SK-N-SH (cell line): Measurements from ENCODE around the gene TLL2. TPM values are rescaled to one million over a fixed set of nuclear protein-coding genes. Genes with fewer than 3 reads are reported as not detected.

Experiments
- CTCF ChIA-PET: fragments of 300-600, 350-600 bp; formaldehyde crosslinking; extraction: SDS; loops from one replicate; lab custom pipeline; 2021; lab: Yijun Ruan, JAX
- POLR2A ChIA-PET: fragments of 350-600 bp; sonication (Branson Sonifier 250); formaldehyde crosslinking; extraction: SDS; loops from one replicate; lab custom pipeline; 2020; ENCODE audit warnings: antibody characterized with exemption, inconsistent platforms; lab: Yijun Ruan, JAX
- DNase-seq: peaks from one replicate; pipeline ENCODE4 v3.0.0; 2012
- H2AFZ ChIP-seq: fragments of 200-600 bp; sonication (generic); 2 replicates; pipeline ENCODE4 v1.8.1; 2016; ENCODE audit warnings: antibody characterized with exemption, mild to moderate bottlenecking, low read depth
- H3F3A ChIP-seq: fragments of 200-600 bp; sonication (generic); replicated peaks from 2 replicates; pipeline ENCODE3; 2016; ENCODE audit warnings: antibody characterized with exemption, mild to moderate bottlenecking; ENCODE audit not compliant: insufficient read depth
- H3K27ac ChIP-seq, 2 experiments: fragments of 200-500 bp in 1 of 2; fragments of 200-600 bp in 1 of 2; sonication (Bioruptor generic) in 1 of 2; sonication (generic), shearing (Covaris generic) in 1 of 2; 2 replicates each; pipeline versions ENCODE4 v1.5.1 to v1.6.1; 2014 to 2016; ENCODE audit warnings: low read depth in 2 of 2, inconsistent platforms in 1 of 2, low read length in 1 of 2, mild to moderate bottlenecking in 1 of 2, mixed read lengths in 1 of 2
- H3K27me3 ChIP-seq: fragments of 200-600 bp; sonication (generic), shearing (Covaris generic); 2 replicates; pipeline ENCODE4 v1.6.1; 2016; ENCODE audit warnings: mixed run types; ENCODE audit not compliant: insufficient read depth
- H3K36me3 ChIP-seq, 2 experiments: fragments of 200-500 bp in 1 of 2; fragments of 200-600 bp in 1 of 2; sonication (Bioruptor generic) in 1 of 2; sonication (generic) in 1 of 2; replicated peaks in 1 of 2; 2 replicates each; pipeline versions ENCODE3 to v1.5.1; 2014 to 2016; ENCODE audit warnings: low read length in 1 of 2, mild to moderate bottlenecking in 1 of 2; ENCODE audit not compliant: insufficient read depth in 2 of 2, control insufficient read depth in 1 of 2
- H3K4me1 ChIP-seq, 2 experiments: fragments of 200-500 bp in 1 of 2; fragments of 200-600 bp in 1 of 2; sonication (Bioruptor generic) in 1 of 2; sonication (generic), shearing (Covaris generic) in 1 of 2; 2 replicates each; pipeline versions ENCODE4 v1.5.1 to v1.6.1; 2014 to 2016; ENCODE audit warnings: low read depth in 1 of 2, low read length in 1 of 2, mixed run types in 1 of 2; ENCODE audit not compliant: insufficient read depth in 2 of 2, control insufficient read depth in 1 of 2
- H3K4me2 ChIP-seq: fragments of 200-600 bp; sonication (generic), shearing (Covaris generic); 2 replicates; pipeline ENCODE4 v1.6.1; 2017; ENCODE audit warnings: mixed run types
- H3K4me3 ChIP-seq, 2 experiments: fragments of 200-500 bp in 1 of 2; fragments of 200-600 bp in 1 of 2; sonication (Bioruptor generic) in 1 of 2; sonication (generic), shearing (Covaris generic) in 1 of 2; 2 replicates each; pipeline versions ENCODE4 v1.5.1 to v1.8.1; 2014 to 2016; ENCODE audit warnings: low read depth in 2 of 2, inconsistent platforms in 1 of 2, low read length in 1 of 2, mild to moderate bottlenecking in 1 of 2, mixed read lengths in 1 of 2, moderate library complexity in 1 of 2
- H3K79me2 ChIP-seq: fragments of 200-600 bp; sonication (generic); 2 replicates; pipeline ENCODE4 v1.8.1; 2017; ENCODE audit warnings: mild to moderate bottlenecking; ENCODE audit not compliant: insufficient read depth
- H3K9ac ChIP-seq: fragments of 200-600 bp; sonication (generic); 2 replicates; pipeline ENCODE4 v1.6.1; 2017; ENCODE audit warnings: mixed run types
- H3K9me2 ChIP-seq: fragments of 200-600 bp; sonication (generic); 2 replicates; pipeline ENCODE4 v1.6.1; 2017; ENCODE audit warnings: mixed run types
- H3K9me3 ChIP-seq: fragments of 200-600 bp; sonication (generic); 2 replicates; pipeline ENCODE4 v1.6.1; 2017; ENCODE audit warnings: mixed run types, mild to moderate bottlenecking, moderate library complexity
- H4K20me1 ChIP-seq: fragments of 200-600 bp; sonication (generic); 2 replicates; pipeline ENCODE4 v1.6.1; 2017; ENCODE audit warnings: mild to moderate bottlenecking, mixed run types; ENCODE audit not compliant: insufficient read depth
- CHD2 ChIP-seq: fragments of 150-350 bp; IDR thresholded peaks from 2 replicates; pipeline ENCODE4 v1.6.1; 2018; ENCODE audit warnings: low read length; ENCODE audit not compliant: partially characterized antibody
- CTCF ChIP-seq: fragments of 200-600 bp; sonication (generic); IDR thresholded peaks from 2 replicates; pipeline ENCODE4 v1.6.1; 2017; ENCODE audit warnings: antibody characterized with exemption, mild to moderate bottlenecking, moderate library complexity
- ELF1 ChIP-seq: IDR thresholded peaks from 2 replicates; pipeline ENCODE4 v1.4.0; 2012
- EZH2phosphoT487 ChIP-seq: fragments of 200-600 bp; sonication (generic); IDR thresholded peaks from 2 replicates; pipeline ENCODE4 v1.6.1; 2017; ENCODE audit warnings: low read depth, mixed run types, mild to moderate bottlenecking, antibody characterized with exemption, moderate library complexity, borderline replicate concordance
- FOSL2 ChIP-seq: IDR thresholded peaks from 2 replicates; pipeline ENCODE4 v1.4.0; 2012; ENCODE audit warnings: low read depth, mild to moderate bottlenecking, moderate library complexity, borderline replicate concordance
- FOXJ3 ChIP-seq: sonication (generic); formaldehyde crosslinking; IDR thresholded peaks from 2 replicates; pipeline ENCODE4 v1.5.1; 2020; ENCODE audit warnings: mild to moderate bottlenecking, missing genetic modification reagents
- FOXM1 ChIP-seq: IDR thresholded peaks from 2 replicates; pipeline ENCODE4 v1.4.0; 2012; ENCODE audit warnings: low read depth, mild to moderate bottlenecking
- GATA2 ChIP-seq: sonication (generic); formaldehyde crosslinking; IDR thresholded peaks from 2 replicates; pipeline ENCODE4 v1.5.0; 2020; ENCODE audit warnings: mild to moderate bottlenecking, missing genetic modification reagents
- IRF3 ChIP-seq: fragments of 150-350 bp; IDR thresholded peaks from 2 replicates; pipeline ENCODE4 v1.6.1; 2016; ENCODE audit warnings: mild to moderate bottlenecking, low read depth, low read length
- MXI1 ChIP-seq: IDR thresholded peaks from 2 replicates; pipeline ENCODE4 v1.6.1; 2012; ENCODE audit warnings: mild to moderate bottlenecking, low read depth, low read length, improper control_type of control experiment
- NFIC ChIP-seq: IDR thresholded peaks from 2 replicates; pipeline ENCODE4 v1.4.0; 2012; ENCODE audit warnings: borderline replicate concordance
- NRF1 ChIP-seq: IDR thresholded peaks from 2 replicates; pipeline ENCODE4 v1.6.1; 2012; ENCODE audit warnings: low read depth, mild to moderate bottlenecking, low read length
- PBX3 ChIP-seq: IDR thresholded peaks from 2 replicates; pipeline ENCODE4; 2012
- POLR2AphosphoS5 ChIP-seq: IDR thresholded peaks from 2 replicates; pipeline ENCODE4 v1.6.1; 2012; ENCODE audit warnings: low read depth, low read length
- TEAD4 ChIP-seq: IDR thresholded peaks from 2 replicates; pipeline ENCODE4 v1.4.0; 2012; ENCODE audit warnings: mild to moderate bottlenecking, borderline replicate concordance; ENCODE audit not compliant: insufficient read depth
- USF1 ChIP-seq: IDR thresholded peaks from 2 replicates; pipeline ENCODE4 v1.4.0; 2012; ENCODE audit warnings: low read depth, borderline replicate concordance
- YY1 ChIP-seq: IDR thresholded peaks from 2 replicates; pipeline ENCODE4 v1.4.0; 2012; ENCODE audit warnings: low read depth, mild to moderate bottlenecking
- ZBTB33 ChIP-seq: IDR thresholded peaks from 2 replicates; pipeline ENCODE4 v1.4.0; 2012; ENCODE audit warnings: low read depth, borderline replicate concordance
- WGBS: methylation state at CpG from one replicate; pipeline ENCODE4 v1.1.6; 2017; ENCODE audit warnings: low lambda C conversion rate; 5-methylcytosine and 5-hydroxymethylcytosine counted together
- polyA plus RNA-seq, 3 experiments: library from polyadenylated mRNA; depleted of rRNA; stranded (reverse); fragments of >200 nt; gene quantifications; 2 replicates each; pipeline ENCODE4 v1.2.3, GENCODE V29; 2012

TLL2 gene
- polyA plus RNA-seq, 1 of the 3 experiments (the other 2 are of a cell fraction) = 0.36 TPM

- TF ChIP-seq ZBTB33 = no peak
- no peak for TF ChIP-seq EZH2phosphoT487
- no peak for TF ChIP-seq FOXJ3 (CRISPR knock-in tag)
- no peak for TF ChIP-seq GATA2 (CRISPR knock-in tag)
- TF ChIP-seq NFIC = no peak
- no peak for TF ChIP-seq TEAD4
- TF ChIP-seq NRF1 = no peak
- TF ChIP-seq YY1 = no peak
- TF ChIP-seq IRF3 = no peak
- peaks cover 62 to 75% of the 10 kb centered on the region in 2 experiments for H3K36me3 ChIP-seq
- no peaks in the 10 kb centered on the region for H3K9me2 ChIP-seq
- CTCF ChIA-PET = interaction anchor here (1.0 to 4.6 kb wide), 10 partner anchors 11 to 185 kb away, joined by 3 to 30 read pairs (median 6); no protein-coding TSS in a partner anchor
- peaks cover 64% of the 10 kb centered on the region for H3K79me2 ChIP-seq
- no peak overlapping the region for H3K9ac ChIP-seq
- H3K9me3 ChIP-seq = no peaks in the 10 kb centered on the region
- 97% methylated on average over 3 of the region's 3 CpGs for WGBS
- no peak overlapping the region for H3K4me3 ChIP-seq
- peaks cover 30% of the 10 kb centered on the region for H4K20me1 ChIP-seq
- H3K4me1 ChIP-seq = no peaks in the 10 kb centered on the region
- POLR2A ChIA-PET = no interaction called here
- H3K27ac ChIP-seq = no peak overlapping the region
- no peak overlapping the region for H2AFZ ChIP-seq
- no peak for DNase-seq
- H3F3A ChIP-seq = peaks cover 6% of the 10 kb centered on the region
- H3K27me3 ChIP-seq = no peaks in the 10 kb centered on the region
- no peak overlapping the region for H3K4me2 ChIP-seq
Measured at GRCh38 chr10:96555330-96555729, 41.6 kb upstream of the TLL2 start.

GRCh38 chr10:96548589-96548988, 34.9 kb upstream of the TLL2 start:
- Histone ChIP-seq H3K36me3 (peaks cover 69 to 82% of the 10 kb centered on the region in 2 experiments), H2AFZ (no peak overlapping the region), H3K9me3 (no peaks in the 10 kb centered on the region), H4K20me1 (no peaks in the 10 kb centered on the region), H3K27ac (no peak overlapping the region), H3K4me3 (no peak overlapping the region), H3F3A (peaks cover 10% of the 10 kb centered on the region), H3K27me3 (no peaks in the 10 kb centered on the region), H3K9ac (no peak overlapping the region), H3K4me1 (no peaks in the 10 kb centered on the region), H3K79me2 (peaks cover 40% of the 10 kb centered on the region), H3K9me2 (no peaks in the 10 kb centered on the region), H3K4me2 (no peak overlapping the region)
- WGBS = 96% methylated on average over 5 of the region's 5 CpGs
- POLR2A ChIA-PET = no interaction called here
- DNase-seq = no peak
- TF ChIP-seq CHD2 = no peak
- no peak for TF ChIP-seq ELF1
- no peak for TF ChIP-seq MXI1
- no peak for TF ChIP-seq PBX3
- no peak for TF ChIP-seq USF1
- no peak for TF ChIP-seq ZBTB33
- TF ChIP-seq FOXM1 = no peak
- TF ChIP-seq TEAD4 = no peak
- no peak for TF ChIP-seq POLR2AphosphoS5
- TF ChIP-seq FOSL2 = no peak
- no peak for TF ChIP-seq CTCF
- CTCF ChIA-PET = no interaction called here
